ENCODE measurements around the gene IGFL2. TPM values are rescaled to one million over a fixed set of nuclear protein-coding genes. Genes with fewer than 3 reads are reported as not detected.
"Not testable (repeated sequence)": the region's sequence is repeated elsewhere in the genome, so short reads cannot be mapped to it uniquely, and the experiment has no call there.

Gene IGFL2
- total and polyA plus RNA-seq, 2 donors = 0.61 to 6.9 TPM

- Histone ChIP-seq H3K27me3 (ENCODE audit: control insufficient read depth in 2 of 2, insufficient read depth in 1 of 2, low read length in 1 of 2) (peaks cover 2 to 10% of the 10 kb centered on the region in 2 donors), H3K27ac (ENCODE audit: low read depth in 1 of 2, low read length in 1 of 2) (no peak overlapping the region), H3K4me1 (ENCODE audit: control insufficient read depth in 2 of 2, insufficient read depth in 2 of 2, low read length in 2 of 2) (peaks cover 0 to 4% of the 10 kb centered on the region in 2 donors), H3K36me3 (ENCODE audit: control insufficient read depth in 2 of 2, insufficient read depth in 2 of 2, low read length in 1 of 2) (no peaks in the 10 kb centered on the region), H3K9me3 (ENCODE audit: control insufficient read depth in 2 of 2, insufficient read depth in 1 of 2, low read length in 1 of 2) (no peaks in the 10 kb centered on the region), H3K4me3 (ENCODE audit: low read length in 2 of 2) (no peak overlapping the region)
- DNase-seq (ENCODE audit: low read depth in 6 of 9, low spot score in 9 of 9) = no peak
- WGBS = 73% methylated on average over 3 of the region's 3 CpGs
Measured at GRCh38 chr19:46191972-46192371, 43.9 kb downstream of the IGFL2 start.

DNA sequence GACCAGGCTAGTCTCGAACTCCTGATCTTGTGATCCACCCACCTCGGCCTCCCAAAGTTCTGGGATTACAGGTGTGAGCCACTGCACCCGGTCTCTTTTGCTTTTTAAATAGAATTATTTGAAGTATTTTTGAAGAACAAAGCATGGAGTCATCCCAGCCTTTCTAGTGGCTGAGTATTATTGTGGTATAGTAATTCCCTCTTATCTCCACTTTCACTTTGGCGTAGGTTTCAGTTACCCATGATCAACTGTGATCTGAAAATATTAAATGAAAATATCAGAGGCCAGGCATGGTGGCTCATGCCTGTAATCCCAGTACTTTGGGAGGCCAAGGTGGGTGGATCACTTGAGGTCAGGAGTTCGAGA is 44.6 kb downstream of the IGFL2 start:
- DNase-seq (ENCODE audit: low read depth in 6 of 9, low spot score in 9 of 9); H3K9me3 ChIP-seq (ENCODE audit: control insufficient read depth in 2 of 2, insufficient read depth in 1 of 2, low read length in 1 of 2); H3K36me3 ChIP-seq (ENCODE audit: control insufficient read depth in 2 of 2, insufficient read depth in 2 of 2, low read length in 1 of 2); H3K27ac ChIP-seq (ENCODE audit: low read depth in 1 of 2, low read length in 1 of 2); H3K4me1 ChIP-seq (ENCODE audit: control insufficient read depth in 2 of 2, insufficient read depth in 2 of 2, low read length in 2 of 2); H3K4me3 ChIP-seq (ENCODE audit: low read length in 2 of 2): not testable (repeated sequence)
- H3K27me3 ChIP-seq (ENCODE audit: control insufficient read depth in 2 of 2, insufficient read depth in 1 of 2, low read length in 1 of 2) = peaks cover 2 to 10% of the 10 kb centered on the region in 2 donors
- 80% methylated on average over 5 of the region's 5 CpGs for WGBS

DNA sequence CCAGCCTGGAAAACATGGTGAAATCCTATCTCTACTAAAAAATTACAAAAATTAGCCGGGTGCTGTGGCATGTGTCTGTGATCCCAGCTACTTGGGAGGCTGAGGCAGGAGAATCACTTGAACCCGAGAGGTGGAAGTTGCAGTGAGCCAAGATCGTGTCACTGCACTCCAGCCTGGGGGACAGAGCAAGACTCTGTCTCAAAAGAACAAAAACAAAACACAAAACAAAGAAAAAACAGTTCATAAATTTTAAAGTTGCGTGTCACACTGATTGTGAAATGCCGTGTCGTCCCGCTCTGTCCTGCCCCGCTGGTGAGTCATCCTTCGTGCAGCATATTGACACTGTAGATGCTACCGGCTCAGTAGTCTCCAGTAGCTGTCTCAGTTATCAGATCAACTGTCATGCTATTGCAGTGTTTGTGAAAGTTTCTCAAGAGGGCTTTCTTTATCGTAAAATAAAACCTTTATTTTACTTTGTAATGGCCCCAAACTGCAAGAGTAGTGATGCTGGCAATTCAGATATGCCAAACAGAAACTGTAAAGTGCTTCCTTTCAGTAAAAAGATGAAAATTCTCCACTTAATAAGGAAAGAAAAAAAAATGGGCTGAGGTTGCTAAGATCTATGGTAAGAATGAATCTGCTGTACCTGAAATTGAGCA is 45.1 kb downstream of the IGFL2 start:
- DNase-seq (ENCODE audit: low read depth in 6 of 9, low spot score in 9 of 9) = no peak
- peaks cover 2 to 10% of the 10 kb centered on the region in 2 donors for H3K27me3 ChIP-seq (ENCODE audit: control insufficient read depth in 2 of 2, insufficient read depth in 1 of 2, low read length in 1 of 2)
- H3K27ac ChIP-seq (ENCODE audit: low read depth in 1 of 2, low read length in 1 of 2) = no peak overlapping the region
- H3K4me1 ChIP-seq (ENCODE audit: control insufficient read depth in 2 of 2, insufficient read depth in 2 of 2, low read length in 2 of 2) = peaks cover 0 to 4% of the 10 kb centered on the region in 2 donors
- 77% methylated on average over 11 of the region's 11 CpGs for WGBS
- no peaks in the 10 kb centered on the region for H3K36me3 ChIP-seq (ENCODE audit: control insufficient read depth in 2 of 2, insufficient read depth in 2 of 2, low read length in 1 of 2)
- H3K4me3 ChIP-seq (ENCODE audit: low read length in 2 of 2) = no peak overlapping the region
- H3K9me3 ChIP-seq (ENCODE audit: control insufficient read depth in 2 of 2, insufficient read depth in 1 of 2, low read length in 1 of 2) = no peaks in the 10 kb centered on the region

DNA sequence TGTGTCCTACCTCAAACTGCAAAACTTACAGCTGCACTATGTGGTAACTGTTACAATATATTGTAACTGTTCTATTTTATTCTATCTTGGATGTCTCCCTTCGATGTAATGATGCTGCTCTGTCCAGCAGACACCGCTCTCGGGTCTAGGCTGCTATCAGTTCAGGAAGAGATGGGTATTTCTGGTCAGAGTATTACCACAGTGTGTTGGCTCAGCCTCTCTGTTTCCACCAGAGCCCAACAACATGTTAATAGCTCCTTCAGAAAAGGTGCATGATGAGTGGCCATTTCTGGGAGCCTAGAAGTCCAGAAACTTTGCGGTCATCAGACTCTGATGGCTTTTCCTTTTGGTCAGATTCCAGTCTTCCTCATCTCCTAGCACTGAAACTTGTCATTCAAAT is 45.6 kb downstream of the IGFL2 start:
- 90% methylated on average over 4 of the region's 4 CpGs for WGBS
- no peaks in the 10 kb centered on the region for H3K36me3 ChIP-seq (ENCODE audit: control insufficient read depth in 2 of 2, insufficient read depth in 2 of 2, low read length in 1 of 2)
- no peak overlapping the region for H3K27ac ChIP-seq (ENCODE audit: low read depth in 1 of 2, low read length in 1 of 2)
- H3K4me3 ChIP-seq (ENCODE audit: low read length in 2 of 2) = no peak overlapping the region
- H3K27me3 ChIP-seq (ENCODE audit: control insufficient read depth in 2 of 2, insufficient read depth in 1 of 2, low read length in 1 of 2) = peaks cover 2 to 8% of the 10 kb centered on the region in 2 donors
- peaks cover 0 to 2% of the 10 kb centered on the region in 2 donors for H3K4me1 ChIP-seq (ENCODE audit: control insufficient read depth in 2 of 2, insufficient read depth in 2 of 2, low read length in 2 of 2)
- no peak for DNase-seq (ENCODE audit: low read depth in 6 of 9, low spot score in 9 of 9)
- no peaks in the 10 kb centered on the region for H3K9me3 ChIP-seq (ENCODE audit: control insufficient read depth in 2 of 2, insufficient read depth in 1 of 2, low read length in 1 of 2)

DNA sequence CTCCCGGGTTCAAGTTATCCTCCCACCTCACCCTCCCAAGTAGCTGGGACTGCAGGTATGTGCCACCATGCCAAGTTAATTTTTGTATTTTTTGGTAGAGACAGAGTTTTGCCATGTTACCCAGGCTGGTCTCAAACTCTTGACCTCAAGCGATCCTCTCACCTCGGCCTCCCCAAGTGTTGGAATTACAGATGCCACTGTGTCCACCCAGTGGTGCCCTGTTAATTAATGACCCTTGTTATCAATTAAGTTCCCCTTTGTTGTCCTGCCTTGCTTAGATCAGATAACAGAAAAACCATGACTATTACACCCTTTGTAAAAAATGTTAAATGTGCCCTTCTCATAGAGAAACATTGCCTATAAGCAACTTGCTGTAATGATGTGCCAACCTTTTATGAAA is 47.1 kb downstream of the IGFL2 start:
- Histone ChIP-seq H3K4me1 (ENCODE audit: control insufficient read depth in 2 of 2, insufficient read depth in 2 of 2, low read length in 2 of 2) (no peaks in the 10 kb centered on the region), H3K27me3 (ENCODE audit: control insufficient read depth in 2 of 2, insufficient read depth in 1 of 2, low read length in 1 of 2) (no peaks in the 10 kb centered on the region), H3K4me3 (ENCODE audit: low read length in 2 of 2) (no peak overlapping the region), H3K27ac (ENCODE audit: low read depth in 1 of 2, low read length in 1 of 2) (no peak overlapping the region), H3K9me3 (ENCODE audit: control insufficient read depth in 2 of 2, insufficient read depth in 1 of 2, low read length in 1 of 2) (no peaks in the 10 kb centered on the region), H3K36me3 (ENCODE audit: control insufficient read depth in 2 of 2, insufficient read depth in 2 of 2, low read length in 1 of 2) (no peaks in the 10 kb centered on the region)
- DNase-seq (ENCODE audit: low read depth in 6 of 9, low spot score in 9 of 9) = no peak
- WGBS = 97% methylated on average over 3 of the region's 3 CpGs

DNA sequence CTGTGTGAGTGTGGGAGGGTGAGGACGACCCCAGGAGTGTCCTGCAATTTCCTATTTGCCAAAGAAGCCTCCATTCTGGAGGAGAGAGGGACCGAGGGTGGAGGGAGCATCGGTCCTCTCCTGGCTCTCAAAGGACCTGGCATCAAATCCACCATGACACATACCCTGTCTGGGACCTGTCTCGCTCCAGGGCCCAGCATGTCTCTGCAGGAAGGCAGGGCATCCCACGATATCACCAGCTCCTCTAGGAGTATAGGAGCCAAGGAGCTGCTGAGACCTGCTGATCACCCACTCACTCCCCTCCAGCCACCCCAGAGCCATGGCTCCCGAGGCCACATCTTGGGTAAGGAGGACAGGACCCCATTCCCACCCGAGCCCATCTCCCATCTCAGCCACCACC is 47.9 kb downstream of the IGFL2 start:
- not testable (repeated sequence) for H3K4me3 ChIP-seq (ENCODE audit: low read length in 2 of 2); H3K36me3 ChIP-seq (ENCODE audit: control insufficient read depth in 2 of 2, insufficient read depth in 2 of 2, low read length in 1 of 2); H3K27me3 ChIP-seq (ENCODE audit: control insufficient read depth in 2 of 2, insufficient read depth in 1 of 2, low read length in 1 of 2); H3K4me1 ChIP-seq (ENCODE audit: control insufficient read depth in 2 of 2, insufficient read depth in 2 of 2, low read length in 2 of 2); H3K27ac ChIP-seq (ENCODE audit: low read depth in 1 of 2, low read length in 1 of 2); H3K9me3 ChIP-seq (ENCODE audit: control insufficient read depth in 2 of 2, insufficient read depth in 1 of 2, low read length in 1 of 2); DNase-seq (ENCODE audit: low read depth in 6 of 9, low spot score in 9 of 9)
- 87% methylated on average over 7 of the region's 7 CpGs for WGBS

DNA sequence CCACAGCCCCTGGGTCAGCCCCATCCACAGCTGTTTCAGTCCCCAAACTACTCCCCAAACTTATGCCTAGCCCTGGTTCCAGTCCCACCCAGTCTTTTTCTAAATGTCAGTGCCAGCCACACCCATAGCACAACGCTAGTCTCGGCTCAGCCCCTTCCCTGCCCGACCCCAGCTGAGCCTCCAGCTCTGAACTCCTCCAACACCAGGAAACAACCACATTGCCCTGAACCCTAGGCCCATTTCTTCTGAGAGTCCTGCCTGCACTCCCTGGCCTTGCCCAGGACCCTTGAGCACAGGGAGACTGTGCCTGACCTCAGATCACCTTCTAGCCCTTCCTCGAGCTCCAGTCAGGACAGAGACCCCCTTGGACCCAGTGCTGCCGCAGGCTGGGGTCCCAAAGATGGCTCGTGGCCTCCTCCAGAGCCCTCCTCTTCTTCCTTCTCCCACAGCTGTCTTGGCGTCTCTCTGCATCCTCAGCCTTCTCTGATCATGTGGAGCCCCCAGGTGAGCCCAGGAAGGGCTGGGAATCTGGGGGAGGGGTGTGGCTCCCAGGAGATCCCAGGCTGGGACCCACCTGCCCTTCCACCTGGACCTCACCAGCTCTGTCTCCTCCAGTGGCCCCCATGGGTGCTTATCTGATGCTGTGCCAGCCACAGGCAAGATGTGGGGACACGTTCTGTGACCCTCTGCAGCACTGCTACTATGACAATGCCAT is 48.5 kb downstream of the IGFL2 start:
- Histone ChIP-seq H3K4me3 (ENCODE audit: low read length in 2 of 2) (no peak overlapping the region), H3K4me1 (ENCODE audit: control insufficient read depth in 2 of 2, insufficient read depth in 2 of 2, low read length in 2 of 2) (no peaks in the 10 kb centered on the region), H3K36me3 (ENCODE audit: control insufficient read depth in 2 of 2, insufficient read depth in 2 of 2, low read length in 1 of 2) (no peaks in the 10 kb centered on the region), H3K27me3 (ENCODE audit: control insufficient read depth in 2 of 2, insufficient read depth in 1 of 2, low read length in 1 of 2) (no peaks in the 10 kb centered on the region), H3K27ac (ENCODE audit: low read depth in 1 of 2, low read length in 1 of 2) (no peak overlapping the region), H3K9me3 (ENCODE audit: control insufficient read depth in 2 of 2, insufficient read depth in 1 of 2, low read length in 1 of 2) (no peaks in the 10 kb centered on the region)
- WGBS = 73% methylated on average over 8 of the region's 8 CpGs
- DNase-seq (ENCODE audit: low read depth in 6 of 9, low spot score in 9 of 9) = no peak

DNA sequence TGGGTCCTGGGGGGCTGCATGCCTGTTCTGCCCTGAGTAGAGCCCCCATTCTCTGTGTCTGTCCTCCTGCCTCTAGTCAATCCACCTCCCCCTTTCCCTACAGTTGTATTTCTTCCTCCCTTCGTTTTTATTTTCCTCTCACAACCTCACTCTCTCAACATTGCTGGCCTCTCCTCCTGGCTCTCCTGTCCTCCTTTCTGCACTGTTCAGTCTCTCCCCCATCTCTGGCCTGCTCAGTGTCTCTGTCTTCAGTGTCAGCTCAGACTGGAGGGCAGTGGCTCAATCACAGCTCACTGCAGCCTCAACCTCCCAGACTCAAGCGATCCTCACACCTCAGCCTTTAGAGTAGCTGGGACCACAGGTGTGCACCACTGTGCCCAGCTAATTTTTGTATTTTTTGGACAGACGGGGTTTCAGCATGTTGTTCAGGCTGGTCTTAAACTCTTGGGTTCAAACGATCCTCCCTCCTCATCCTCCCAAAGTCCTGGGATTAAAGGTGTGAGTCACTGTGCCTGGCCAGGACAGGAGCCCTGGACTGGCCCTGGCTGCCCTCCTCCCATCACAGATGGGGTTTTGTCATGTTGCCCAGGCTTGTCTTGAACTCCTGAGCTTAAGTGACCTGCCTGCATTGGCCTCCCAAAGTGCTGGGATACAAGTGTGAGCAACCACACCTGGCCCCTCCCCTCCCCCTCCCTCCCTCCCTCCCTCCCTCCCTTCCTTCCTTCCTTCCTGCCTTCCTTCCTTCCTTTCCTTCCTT is 49.5 kb downstream of the IGFL2 start:
- no peak overlapping the region for H3K27ac ChIP-seq (ENCODE audit: low read depth in 1 of 2, low read length in 1 of 2)
- H3K4me3 ChIP-seq (ENCODE audit: low read length in 2 of 2) = no peak overlapping the region
- DNase-seq (ENCODE audit: low read depth in 6 of 9, low spot score in 9 of 9) = no peak
- WGBS = 79% methylated on average over 4 of the region's 4 CpGs
- no peaks in the 10 kb centered on the region for H3K27me3 ChIP-seq (ENCODE audit: control insufficient read depth in 2 of 2, insufficient read depth in 1 of 2, low read length in 1 of 2)
- no peaks in the 10 kb centered on the region for H3K4me1 ChIP-seq (ENCODE audit: control insufficient read depth in 2 of 2, insufficient read depth in 2 of 2, low read length in 2 of 2)
- no peaks in the 10 kb centered on the region for H3K36me3 ChIP-seq (ENCODE audit: control insufficient read depth in 2 of 2, insufficient read depth in 2 of 2, low read length in 1 of 2)
- H3K9me3 ChIP-seq (ENCODE audit: control insufficient read depth in 2 of 2, insufficient read depth in 1 of 2, low read length in 1 of 2) = no peaks in the 10 kb centered on the region

GRCh38 chr19:46198756-46199155 is 50.7 kb downstream of the IGFL2 start:
- H3K27me3 ChIP-seq (ENCODE audit: control insufficient read depth in 2 of 2, insufficient read depth in 1 of 2, low read length in 1 of 2) = no peaks in the 10 kb centered on the region
- H3K4me3 ChIP-seq (ENCODE audit: low read length in 2 of 2) = no peak overlapping the region
- H3K27ac ChIP-seq (ENCODE audit: low read depth in 1 of 2, low read length in 1 of 2) = no peak overlapping the region
- no peaks in the 10 kb centered on the region for H3K9me3 ChIP-seq (ENCODE audit: control insufficient read depth in 2 of 2, insufficient read depth in 1 of 2, low read length in 1 of 2)
- 85% methylated on average over 3 of the region's 3 CpGs for WGBS
- no peaks in the 10 kb centered on the region for H3K4me1 ChIP-seq (ENCODE audit: control insufficient read depth in 2 of 2, insufficient read depth in 2 of 2, low read length in 2 of 2)
- H3K36me3 ChIP-seq (ENCODE audit: control insufficient read depth in 2 of 2, insufficient read depth in 2 of 2, low read length in 1 of 2) = no peaks in the 10 kb centered on the region
- DNase-seq (ENCODE audit: low read depth in 6 of 9, low spot score in 9 of 9) = no peak
